GM23338 (cell line): ENCODE results near the gene CHRNB4. TPM values are rescaled to one million over a fixed set of nuclear protein-coding genes. Genes with fewer than 3 reads are reported as not detected.

Experiments
- ATAC-seq: fragments of 200-7000 bp; cut with Tn5 transposase; 3 replicates; pipeline ENCODE4 v1.9.1; 2020
- DNase-seq: peaks from one replicate; pipeline ENCODE4 v3.0.0-alpha.2; 2015; ENCODE audit warnings: low spot score
- H2AFZ ChIP-seq: fragments of 200-600 bp; sonication (generic); 2 replicates; pipeline ENCODE4 v1.8.0; 2016; ENCODE audit warnings: antibody characterized with exemption, mild to moderate bottlenecking, moderate library complexity
- H3F3A ChIP-seq: fragments of 200-600 bp; sonication (generic); replicated peaks from 2 replicates; pipeline ENCODE4 v1.8.0; 2017; ENCODE audit warnings: antibody characterized with exemption, mixed run types, low read depth
- H3K27ac ChIP-seq: fragments of 200-600 bp; sonication (generic); 2 replicates; pipeline ENCODE4 v1.6.1; 2016; ENCODE audit warnings: low read depth
- H3K27me3 ChIP-seq: fragments of 200-600 bp; sonication (generic); 2 replicates; pipeline ENCODE4 v1.8.0; 2016; ENCODE audit warnings: mild to moderate bottlenecking, mixed run types, moderate library complexity; ENCODE audit not compliant: insufficient read depth
- H3K36me3 ChIP-seq: fragments of 200-600 bp; sonication (generic); 2 replicates; pipeline ENCODE4 v1.8.0; 2016; ENCODE audit warnings: mild to moderate bottlenecking; ENCODE audit not compliant: insufficient read depth
- H3K4me1 ChIP-seq: fragments of 200-600 bp; sonication (generic); 2 replicates; pipeline ENCODE4 v1.8.0; 2016; ENCODE audit warnings: mild to moderate bottlenecking, moderate library complexity; ENCODE audit not compliant: insufficient read depth
- H3K4me2 ChIP-seq: fragments of 200-600 bp; sonication (generic); 2 replicates; pipeline ENCODE4 v1.7.1; 2017; ENCODE audit warnings: mixed run types
- H3K4me3 ChIP-seq: fragments of 200-600 bp; sonication (generic); 2 replicates; pipeline ENCODE4 v1.6.1; 2016; ENCODE audit warnings: mixed run types
- H3K79me2 ChIP-seq: fragments of 200-600 bp; sonication (generic); replicated peaks from 2 replicates; pipeline ENCODE4 v1.8.0; 2017; ENCODE audit warnings: mild to moderate bottlenecking; ENCODE audit not compliant: insufficient read depth
- H3K9me2 ChIP-seq: fragments of 200-600 bp; sonication (generic); 2 replicates; pipeline ENCODE4 v1.8.0; 2017; ENCODE audit not compliant: insufficient read depth
- H4K20me1 ChIP-seq: fragments of 200-600 bp; sonication (generic); replicated peaks from 2 replicates; pipeline ENCODE4 v1.8.0; 2017; ENCODE audit warnings: mild to moderate bottlenecking; ENCODE audit not compliant: insufficient read depth
- H3K27ac Mint-ChIP-seq: 2 replicates; pipeline ENCODE4 v1.8.0; 2020; ENCODE audit warnings: inconsistent platforms, mild to moderate bottlenecking, moderate library complexity, mixed read lengths
- H3K27me3 Mint-ChIP-seq: 3 replicates; pipeline ENCODE4 v1.8.0; 2022; ENCODE audit warnings: low read depth, mild to moderate bottlenecking, moderate library complexity, mixed read lengths, inconsistent platforms; ENCODE audit not compliant: insufficient read depth, poor library complexity
- H3K36me3 Mint-ChIP-seq: 3 replicates; pipeline ENCODE4 v1.8.0; 2021; ENCODE audit warnings: low read depth, mild to moderate bottlenecking, inconsistent platforms, moderate library complexity, mixed read lengths
- H3K4me1 Mint-ChIP-seq: 3 replicates; pipeline ENCODE4 v1.8.0; 2020; ENCODE audit warnings: mild to moderate bottlenecking, inconsistent platforms, mixed read lengths
- H3K4me3 Mint-ChIP-seq: 3 replicates; pipeline ENCODE4 v1.8.0; 2021; ENCODE audit warnings: moderate library complexity, mild to moderate bottlenecking, inconsistent platforms, mixed read lengths
- H3K9me3 Mint-ChIP-seq: 3 replicates; pipeline ENCODE4 v1.8.0; 2020; ENCODE audit warnings: moderate library complexity, mild to moderate bottlenecking, inconsistent platforms, mixed read lengths
- CREB1 ChIP-seq: fragments of 250-450 bp; sonication (Bioruptor Pico); IDR thresholded peaks from 2 replicates; pipeline ENCODE4 v1.5.0; 2020; ENCODE audit warnings: low read depth, mild to moderate bottlenecking, moderate library complexity
- EZH2 ChIP-seq: fragments of 200-600 bp; sonication (generic); IDR thresholded peaks from one replicate; pipeline ENCODE4 v1.8.0; 2017; ENCODE audit warnings: antibody characterized with exemption, mild to moderate bottlenecking, low read depth; ENCODE audit not compliant: unreplicated experiment
- EZH2phosphoT487 ChIP-seq: fragments of 200-600 bp; sonication (generic); IDR thresholded peaks from one replicate; pipeline ENCODE4 v1.8.1; 2018; ENCODE audit warnings: antibody characterized with exemption; ENCODE audit not compliant: unreplicated experiment
- NANOG ChIP-seq: IDR thresholded peaks from 2 replicates; pipeline ENCODE4 v1.6.1; 2016; ENCODE audit warnings: antibody characterized with exemption, borderline replicate concordance
- POLR2AphosphoS5 ChIP-seq: IDR thresholded peaks from 2 replicates; pipeline ENCODE4 v1.6.1; 2016; ENCODE audit warnings: antibody characterized with exemption, low read depth
- STAT1 ChIP-seq: IDR thresholded peaks from one replicate; pipeline ENCODE4 v1.6.1; 2016; ENCODE audit warnings: antibody characterized with exemption; ENCODE audit not compliant: unreplicated experiment
- ZNF114 ChIP-seq: fragments of 250-450 bp; sonication (Bioruptor Pico); IDR thresholded peaks from 2 replicates; pipeline ENCODE4 v1.5.0; 2020; ENCODE audit warnings: mild to moderate bottlenecking, moderate library complexity
- polyA plus RNA-seq: library from polyadenylated mRNA; unstranded; fragments of >200 nt; fragmentation: Nextera tagmentation; extraction: Ambion mirVana; gene quantifications from 2 replicates; pipeline ENCODE4 v1.2.1, GENCODE V29; 2016
- total RNA-seq: library from RNA; depleted of rRNA; stranded (reverse); fragments of >200 nt; shearing (Covaris generic); gene quantifications from 2 replicates; pipeline ENCODE4 v1.2.3, GENCODE V29; 2014
- TF ChIP-seq, protein P1 (sequence below): IDR thresholded peaks from one replicate; pipeline ENCODE4 v1.6.1; 2018; ENCODE audit warnings: antibody characterized with exemption; ENCODE audit not compliant: unreplicated experiment
- TF ChIP-seq, protein P2 (sequence below), 2 experiments: fragments of 200-600 bp in 1 of 2; sonication (generic) in 1 of 2; conservative IDR thresholded peaks; 2 replicates each; pipeline versions ENCODE4 v1.5.1 to v1.6.1; 2016 to 2017; ENCODE audit warnings: antibody characterized with exemption in 2 of 2, low read depth in 2 of 2, mild to moderate bottlenecking in 2 of 2, moderate library complexity in 1 of 2
- TF ChIP-seq, protein P3 (sequence below): fragments of 250-450 bp; sonication (Bioruptor Pico); IDR thresholded peaks from 2 replicates; pipeline ENCODE4 v1.5.0; 2020; ENCODE audit warnings: mild to moderate bottlenecking, moderate library complexity
- TF ChIP-seq, protein P4 (sequence below): IDR thresholded peaks from 2 replicates; pipeline ENCODE4 v1.6.1; 2016; ENCODE audit warnings: antibody characterized with exemption

CHRNB4 gene
- total and polyA plus RNA-seq, 2 experiments from 2014 or later: 1.4 to 1.6 TPM

DNA sequence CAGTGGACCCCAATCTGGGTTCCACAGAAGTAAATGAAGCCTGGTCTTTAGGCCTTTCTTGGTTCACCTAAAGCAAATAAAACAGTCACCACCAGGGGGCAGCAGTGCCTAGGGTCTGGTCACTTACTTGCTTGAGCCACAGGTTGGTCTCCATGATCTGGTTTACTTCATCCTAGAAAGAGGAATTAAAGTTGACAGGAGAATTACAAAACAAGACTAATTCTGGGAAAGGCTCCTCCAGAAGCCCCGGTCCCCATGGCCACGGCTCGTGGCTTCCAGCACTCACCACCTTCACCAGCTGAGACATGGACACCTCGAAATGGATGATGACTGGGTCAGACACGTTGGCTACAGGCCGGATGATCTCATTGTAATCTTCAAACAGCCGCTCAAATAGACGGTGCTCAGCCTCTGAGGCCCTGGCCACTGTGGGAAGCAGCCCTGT is 22.5 kb downstream of the CHRNB4 start:
- H3K4me3 Mint-ChIP-seq: peak overlapping the region; percentile 43; the same call in 2 of the 3 replicates
- Histone ChIP-seq H3K4me2 (no peak overlapping the region), H3K4me3 (no peak overlapping the region), H3K27me3 (peaks cover 44% of the 10 kb centered on the region), H4K20me1 (no peaks in the 10 kb centered on the region), H3K79me2 (no peaks in the 10 kb centered on the region), H3K4me1 (no peaks in the 10 kb centered on the region), H2AFZ (no peak overlapping the region), H3K36me3 (no peaks in the 10 kb centered on the region), H3K9me2 (no peaks in the 10 kb centered on the region), H3K27ac (no peak overlapping the region), H3F3A (no peaks in the 10 kb centered on the region)
- peaks cover 36% of the 10 kb centered on the region for H3K27me3 Mint-ChIP-seq
- DNase-seq (peak; percentile 96), ATAC-seq (peak; percentile 15)
- no peak for TF ChIP-seq EZH2
- no peak for TF ChIP-seq NANOG
- TF ChIP-seq, protein P1, sequence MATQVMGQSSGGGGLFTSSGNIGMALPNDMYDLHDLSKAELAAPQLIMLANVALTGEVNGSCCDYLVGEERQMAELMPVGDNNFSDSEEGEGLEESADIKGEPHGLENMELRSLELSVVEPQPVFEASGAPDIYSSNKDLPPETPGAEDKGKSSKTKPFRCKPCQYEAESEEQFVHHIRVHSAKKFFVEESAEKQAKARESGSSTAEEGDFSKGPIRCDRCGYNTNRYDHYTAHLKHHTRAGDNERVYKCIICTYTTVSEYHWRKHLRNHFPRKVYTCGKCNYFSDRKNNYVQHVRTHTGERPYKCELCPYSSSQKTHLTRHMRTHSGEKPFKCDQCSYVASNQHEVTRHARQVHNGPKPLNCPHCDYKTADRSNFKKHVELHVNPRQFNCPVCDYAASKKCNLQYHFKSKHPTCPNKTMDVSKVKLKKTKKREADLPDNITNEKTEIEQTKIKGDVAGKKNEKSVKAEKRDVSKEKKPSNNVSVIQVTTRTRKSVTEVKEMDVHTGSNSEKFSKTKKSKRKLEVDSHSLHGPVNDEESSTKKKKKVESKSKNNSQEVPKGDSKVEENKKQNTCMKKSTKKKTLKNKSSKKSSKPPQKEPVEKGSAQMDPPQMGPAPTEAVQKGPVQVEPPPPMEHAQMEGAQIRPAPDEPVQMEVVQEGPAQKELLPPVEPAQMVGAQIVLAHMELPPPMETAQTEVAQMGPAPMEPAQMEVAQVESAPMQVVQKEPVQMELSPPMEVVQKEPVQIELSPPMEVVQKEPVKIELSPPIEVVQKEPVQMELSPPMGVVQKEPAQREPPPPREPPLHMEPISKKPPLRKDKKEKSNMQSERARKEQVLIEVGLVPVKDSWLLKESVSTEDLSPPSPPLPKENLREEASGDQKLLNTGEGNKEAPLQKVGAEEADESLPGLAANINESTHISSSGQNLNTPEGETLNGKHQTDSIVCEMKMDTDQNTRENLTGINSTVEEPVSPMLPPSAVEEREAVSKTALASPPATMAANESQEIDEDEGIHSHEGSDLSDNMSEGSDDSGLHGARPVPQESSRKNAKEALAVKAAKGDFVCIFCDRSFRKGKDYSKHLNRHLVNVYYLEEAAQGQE: no peak
- TF ChIP-seq, protein P2, sequence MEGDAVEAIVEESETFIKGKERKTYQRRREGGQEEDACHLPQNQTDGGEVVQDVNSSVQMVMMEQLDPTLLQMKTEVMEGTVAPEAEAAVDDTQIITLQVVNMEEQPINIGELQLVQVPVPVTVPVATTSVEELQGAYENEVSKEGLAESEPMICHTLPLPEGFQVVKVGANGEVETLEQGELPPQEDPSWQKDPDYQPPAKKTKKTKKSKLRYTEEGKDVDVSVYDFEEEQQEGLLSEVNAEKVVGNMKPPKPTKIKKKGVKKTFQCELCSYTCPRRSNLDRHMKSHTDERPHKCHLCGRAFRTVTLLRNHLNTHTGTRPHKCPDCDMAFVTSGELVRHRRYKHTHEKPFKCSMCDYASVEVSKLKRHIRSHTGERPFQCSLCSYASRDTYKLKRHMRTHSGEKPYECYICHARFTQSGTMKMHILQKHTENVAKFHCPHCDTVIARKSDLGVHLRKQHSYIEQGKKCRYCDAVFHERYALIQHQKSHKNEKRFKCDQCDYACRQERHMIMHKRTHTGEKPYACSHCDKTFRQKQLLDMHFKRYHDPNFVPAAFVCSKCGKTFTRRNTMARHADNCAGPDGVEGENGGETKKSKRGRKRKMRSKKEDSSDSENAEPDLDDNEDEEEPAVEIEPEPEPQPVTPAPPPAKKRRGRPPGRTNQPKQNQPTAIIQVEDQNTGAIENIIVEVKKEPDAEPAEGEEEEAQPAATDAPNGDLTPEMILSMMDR (conservative IDR thresholded peaks at IDR 0.05; ENCODE audit: low read depth in 2 of 2): peak; percentile 95
- TF ChIP-seq, protein P3, sequence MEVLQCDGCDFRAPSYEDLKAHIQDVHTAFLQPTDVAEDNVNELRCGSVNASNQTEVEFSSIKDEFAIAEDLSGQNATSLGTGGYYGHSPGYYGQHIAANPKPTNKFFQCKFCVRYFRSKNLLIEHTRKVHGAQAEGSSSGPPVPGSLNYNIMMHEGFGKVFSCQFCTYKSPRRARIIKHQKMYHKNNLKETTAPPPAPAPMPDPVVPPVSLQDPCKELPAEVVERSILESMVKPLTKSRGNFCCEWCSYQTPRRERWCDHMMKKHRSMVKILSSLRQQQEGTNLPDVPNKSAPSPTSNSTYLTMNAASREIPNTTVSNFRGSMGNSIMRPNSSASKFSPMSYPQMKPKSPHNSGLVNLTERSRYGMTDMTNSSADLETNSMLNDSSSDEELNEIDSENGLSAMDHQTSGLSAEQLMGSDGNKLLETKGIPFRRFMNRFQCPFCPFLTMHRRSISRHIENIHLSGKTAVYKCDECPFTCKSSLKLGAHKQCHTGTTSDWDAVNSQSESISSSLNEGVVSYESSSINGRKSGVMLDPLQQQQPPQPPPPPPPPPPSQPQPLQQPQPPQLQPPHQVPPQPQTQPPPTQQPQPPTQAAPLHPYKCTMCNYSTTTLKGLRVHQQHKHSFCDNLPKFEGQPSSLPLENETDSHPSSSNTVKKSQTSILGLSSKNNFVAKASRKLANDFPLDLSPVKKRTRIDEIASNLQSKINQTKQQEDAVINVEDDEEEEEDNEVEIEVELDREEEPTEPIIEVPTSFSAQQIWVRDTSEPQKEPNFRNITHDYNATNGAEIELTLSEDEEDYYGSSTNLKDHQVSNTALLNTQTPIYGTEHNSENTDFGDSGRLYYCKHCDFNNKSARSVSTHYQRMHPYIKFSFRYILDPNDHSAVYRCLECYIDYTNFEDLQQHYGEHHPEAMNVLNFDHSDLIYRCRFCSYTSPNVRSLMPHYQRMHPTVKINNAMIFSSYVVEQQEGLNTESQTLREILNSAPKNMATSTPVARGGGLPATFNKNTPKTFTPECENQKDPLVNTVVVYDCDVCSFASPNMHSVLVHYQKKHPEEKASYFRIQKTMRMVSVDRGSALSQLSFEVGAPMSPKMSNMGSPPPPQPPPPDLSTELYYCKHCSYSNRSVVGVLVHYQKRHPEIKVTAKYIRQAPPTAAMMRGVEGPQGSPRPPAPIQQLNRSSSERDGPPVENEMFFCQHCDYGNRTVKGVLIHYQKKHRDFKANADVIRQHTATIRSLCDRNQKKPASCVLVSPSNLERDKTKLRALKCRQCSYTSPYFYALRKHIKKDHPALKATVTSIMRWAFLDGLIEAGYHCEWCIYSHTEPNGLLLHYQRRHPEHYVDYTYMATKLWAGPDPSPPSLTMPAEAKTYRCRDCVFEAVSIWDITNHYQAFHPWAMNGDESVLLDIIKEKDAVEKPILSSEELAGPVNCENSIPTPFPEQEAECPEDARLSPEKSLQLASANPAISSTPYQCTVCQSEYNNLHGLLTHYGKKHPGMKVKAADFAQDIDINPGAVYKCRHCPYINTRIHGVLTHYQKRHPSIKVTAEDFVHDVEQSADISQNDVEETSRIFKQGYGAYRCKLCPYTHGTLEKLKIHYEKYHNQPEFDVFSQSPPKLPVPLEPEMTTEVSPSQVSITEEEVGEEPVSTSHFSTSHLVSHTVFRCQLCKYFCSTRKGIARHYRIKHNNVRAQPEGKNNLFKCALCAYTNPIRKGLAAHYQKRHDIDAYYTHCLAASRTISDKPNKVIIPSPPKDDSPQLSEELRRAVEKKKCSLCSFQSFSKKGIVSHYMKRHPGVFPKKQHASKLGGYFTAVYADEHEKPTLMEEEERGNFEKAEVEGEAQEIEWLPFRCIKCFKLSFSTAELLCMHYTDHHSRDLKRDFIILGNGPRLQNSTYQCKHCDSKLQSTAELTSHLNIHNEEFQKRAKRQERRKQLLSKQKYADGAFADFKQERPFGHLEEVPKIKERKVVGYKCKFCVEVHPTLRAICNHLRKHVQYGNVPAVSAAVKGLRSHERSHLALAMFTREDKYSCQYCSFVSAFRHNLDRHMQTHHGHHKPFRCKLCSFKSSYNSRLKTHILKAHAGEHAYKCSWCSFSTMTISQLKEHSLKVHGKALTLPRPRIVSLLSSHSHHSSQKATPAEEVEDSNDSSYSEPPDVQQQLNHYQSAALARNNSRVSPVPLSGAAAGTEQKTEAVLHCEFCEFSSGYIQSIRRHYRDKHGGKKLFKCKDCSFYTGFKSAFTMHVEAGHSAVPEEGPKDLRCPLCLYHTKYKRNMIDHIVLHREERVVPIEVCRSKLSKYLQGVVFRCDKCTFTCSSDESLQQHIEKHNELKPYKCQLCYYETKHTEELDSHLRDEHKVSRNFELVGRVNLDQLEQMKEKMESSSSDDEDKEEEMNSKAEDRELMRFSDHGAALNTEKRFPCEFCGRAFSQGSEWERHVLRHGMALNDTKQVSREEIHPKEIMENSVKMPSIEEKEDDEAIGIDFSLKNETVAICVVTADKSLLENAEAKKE (CRISPR knock-in tag): no peak
- no peak for TF ChIP-seq POLR2AphosphoS5
- TF ChIP-seq STAT1: no peak
- TF ChIP-seq ZNF114 (CRISPR knock-in tag): no peak
- TF ChIP-seq EZH2phosphoT487: no peak
- no peak for TF ChIP-seq CREB1
- TF ChIP-seq, protein P4, sequence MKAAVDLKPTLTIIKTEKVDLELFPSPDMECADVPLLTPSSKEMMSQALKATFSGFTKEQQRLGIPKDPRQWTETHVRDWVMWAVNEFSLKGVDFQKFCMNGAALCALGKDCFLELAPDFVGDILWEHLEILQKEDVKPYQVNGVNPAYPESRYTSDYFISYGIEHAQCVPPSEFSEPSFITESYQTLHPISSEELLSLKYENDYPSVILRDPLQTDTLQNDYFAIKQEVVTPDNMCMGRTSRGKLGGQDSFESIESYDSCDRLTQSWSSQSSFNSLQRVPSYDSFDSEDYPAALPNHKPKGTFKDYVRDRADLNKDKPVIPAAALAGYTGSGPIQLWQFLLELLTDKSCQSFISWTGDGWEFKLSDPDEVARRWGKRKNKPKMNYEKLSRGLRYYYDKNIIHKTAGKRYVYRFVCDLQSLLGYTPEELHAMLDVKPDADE: 0 out of 2 replicates have a peak, but pooled peaks have one; percentile 14
- H3K9me3 Mint-ChIP-seq: peaks cover 4% of the 10 kb centered on the region; the same call in 1 of the 3 replicates
- H3K4me1 Mint-ChIP-seq: peaks cover 21% of the 10 kb centered on the region
- no peaks in the 10 kb centered on the region for H3K36me3 Mint-ChIP-seq
- no peak overlapping the region for H3K27ac Mint-ChIP-seq
